ENCODE measurements around the gene DHX36.

The DHX36 gene

DNA sequence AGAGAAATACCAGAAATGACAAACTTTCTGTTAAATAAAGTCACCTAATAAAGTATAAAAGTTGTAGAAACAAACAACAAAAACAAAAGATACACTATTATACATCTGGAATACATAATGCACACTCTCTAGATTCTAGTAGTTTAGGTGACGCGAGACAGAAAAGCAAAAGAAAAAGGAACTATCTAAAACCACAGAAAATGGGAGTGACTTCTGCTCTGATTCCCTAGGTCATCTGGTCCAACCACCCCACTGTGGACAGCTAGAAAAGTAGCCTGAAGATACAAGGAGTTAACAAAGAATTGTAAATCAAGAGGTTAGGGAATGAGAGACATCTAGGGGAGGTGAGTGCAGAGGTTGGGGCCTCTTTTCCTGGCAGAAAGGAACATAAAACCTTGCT lies 39.1 kb downstream of the DHX36 start:
- DNase-seq (ENCODE audit: low read depth, low spot score), result no peak

GRCh38 chr3:154280161-154280560 lies 44.1 kb downstream of the DHX36 start:
- DNase-seq (ENCODE audit: low read depth, low spot score), result no peak

GRCh38 chr3:154275965-154276364 lies 48.3 kb downstream of the DHX36 start:
- DNase-seq (ENCODE audit: low read depth, low spot score), result no peak

- no peak for DNase-seq (ENCODE audit: low read depth, low spot score)
Observed at GRCh38 chr3:154275292-154275691, 49.0 kb downstream of the DHX36 start.

DNA sequence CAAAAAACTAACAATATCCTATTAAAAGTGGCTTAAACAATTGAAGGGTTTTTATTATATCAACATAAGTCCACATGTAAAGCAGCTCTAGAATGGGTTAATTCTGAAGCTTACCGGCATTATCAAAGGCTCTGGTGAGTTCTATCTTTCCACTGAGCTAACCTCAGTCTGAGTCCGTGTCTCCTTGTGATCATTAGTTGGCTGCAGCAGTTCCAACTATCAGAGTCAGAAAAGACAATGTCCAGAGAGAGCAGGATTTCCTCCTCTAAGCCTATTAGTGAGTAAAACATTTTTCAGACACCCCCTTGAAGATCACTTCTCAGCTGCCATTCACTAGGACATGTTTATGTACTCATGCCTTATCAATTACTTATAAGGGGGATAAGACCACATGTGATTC lies 49.9 kb downstream of the DHX36 start:
- no peak for DNase-seq (ENCODE audit: low read depth, low spot score)

DNA sequence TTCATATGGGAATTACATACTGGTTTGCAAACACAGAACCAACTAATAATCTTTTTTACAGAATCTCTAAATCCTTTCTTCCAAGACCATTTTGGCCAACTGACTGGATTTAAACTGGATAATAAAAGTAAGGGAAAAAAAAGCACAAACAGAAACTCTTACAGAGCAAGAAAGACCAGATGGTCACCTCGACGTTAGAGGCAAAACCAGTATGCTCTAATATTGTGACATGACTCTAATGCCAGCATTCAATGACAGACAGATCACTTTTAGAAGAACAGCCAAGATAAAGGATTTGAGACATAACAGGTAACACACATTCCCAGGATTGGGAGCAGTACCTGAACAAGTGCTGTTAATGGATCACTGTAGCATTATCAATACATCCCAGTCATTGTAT lies 50.9 kb downstream of the DHX36 start:
- DNase-seq (ENCODE audit: low read depth, low spot score), result no peak

DNA sequence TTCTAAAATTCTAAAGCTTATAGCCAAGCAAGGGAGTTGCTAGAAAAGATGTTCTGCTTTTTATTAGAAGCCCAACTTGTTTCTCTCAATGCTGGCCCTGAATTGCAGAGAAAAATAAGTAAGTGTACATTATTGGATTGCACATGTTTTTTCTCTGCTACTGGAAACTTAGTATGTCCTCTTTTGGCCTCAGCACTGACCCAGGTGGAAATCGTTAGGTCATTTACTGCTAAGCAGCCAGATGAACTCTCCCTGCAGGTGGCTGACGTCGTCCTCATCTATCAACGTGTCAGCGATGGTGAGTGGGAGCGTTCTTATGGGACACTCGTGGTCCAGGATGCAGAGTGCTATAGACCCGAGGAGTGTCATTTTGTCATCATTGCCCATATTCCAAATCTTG lies 69.8 kb downstream of the DHX36 start:
- DNase-seq (ENCODE audit: low read depth, low spot score), result no peak

DNA sequence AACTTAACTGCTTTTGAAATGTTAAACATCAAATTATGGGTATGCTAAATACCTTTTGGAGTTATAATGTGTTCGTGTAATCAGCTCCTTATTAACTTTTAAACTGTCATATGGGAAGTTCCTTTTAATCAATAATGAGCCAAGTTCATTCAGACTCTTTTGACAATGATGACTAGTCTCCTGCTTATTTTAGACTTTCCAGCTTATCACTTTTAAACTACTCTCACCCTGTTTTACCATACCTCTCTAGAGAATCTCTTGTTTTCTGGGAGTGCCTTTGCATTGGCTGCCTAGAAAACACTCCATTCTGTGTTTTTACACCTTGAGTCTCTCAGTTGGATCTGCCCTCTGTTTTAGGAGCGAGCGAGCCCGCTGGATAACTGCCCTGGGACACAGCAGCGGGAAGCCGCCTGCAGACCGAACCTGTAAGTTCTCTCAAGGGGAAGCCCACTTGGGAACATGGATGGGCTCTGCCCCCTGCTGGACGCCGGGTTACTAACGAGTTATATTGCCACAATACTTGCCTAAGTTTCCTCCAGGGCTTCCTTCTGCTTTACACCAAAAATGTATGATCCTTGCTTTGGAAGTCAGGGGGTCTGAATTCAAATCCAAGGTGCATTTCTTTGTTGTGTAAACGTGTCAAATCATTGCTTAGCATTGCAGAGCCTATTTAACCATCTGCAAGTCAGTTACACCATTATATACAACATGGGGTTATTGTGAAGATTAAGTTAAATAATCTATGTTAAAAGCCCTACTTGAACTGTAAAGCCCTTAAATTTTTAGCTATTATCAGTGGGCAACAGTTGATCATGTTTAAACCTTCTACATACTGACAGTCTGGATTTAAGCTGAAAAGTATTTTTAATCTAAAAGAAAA lies 71.3 kb downstream of the DHX36 start:
- peak; percentile 92 for DNase-seq (ENCODE audit: low read depth, low spot score)

DNA sequence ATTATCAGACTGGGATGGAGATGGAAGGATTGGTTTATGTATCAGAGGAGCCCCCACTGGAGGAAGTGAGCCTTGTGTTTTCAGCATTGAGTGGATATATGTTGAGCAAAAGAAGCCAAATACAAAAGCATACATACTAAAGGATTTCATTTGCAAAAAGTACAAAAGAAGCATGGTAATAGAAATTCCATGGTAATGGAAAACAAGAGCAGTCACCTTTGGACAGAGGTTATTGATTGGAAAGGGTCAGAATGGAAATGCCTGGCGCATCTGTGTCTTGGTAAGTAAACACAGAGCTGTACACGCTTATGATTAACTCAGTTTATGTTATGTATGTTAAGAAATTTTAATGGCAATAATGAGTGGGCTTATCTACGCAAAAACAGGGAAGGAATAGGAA lies 72.7 kb downstream of the DHX36 start:
- DNase-seq (ENCODE audit: low read depth, low spot score), result no peak

GRCh38 chr3:154250291-154250690 lies 74.0 kb downstream of the DHX36 start:
- DNase-seq (ENCODE audit: low read depth, low spot score), result peak; percentile 37

GRCh38 chr3:154247806-154248415 lies 76.4 kb downstream of the DHX36 start:
- DNase-seq (ENCODE audit: low read depth, low spot score), result no peak

DNA sequence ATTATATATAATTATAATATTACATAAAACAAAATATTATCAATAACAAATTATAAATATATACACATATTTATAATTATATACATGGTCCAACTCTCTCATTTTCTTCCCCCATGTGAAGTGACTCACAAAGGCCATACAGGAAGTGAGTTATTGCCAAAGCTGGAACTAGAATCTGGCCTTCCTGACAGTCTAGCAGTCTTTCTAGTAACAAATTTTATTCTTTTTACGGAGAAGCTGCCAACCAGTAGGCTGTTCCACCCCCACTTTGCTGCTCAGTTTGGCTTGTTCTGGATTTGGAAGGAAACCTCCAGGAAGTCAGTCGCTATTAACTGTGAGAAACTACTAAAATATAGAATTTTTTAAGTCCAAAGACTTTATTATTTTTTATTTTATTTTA lies 79.6 kb downstream of the DHX36 start:
- no peak for DNase-seq (ENCODE audit: low read depth, low spot score)

DNA sequence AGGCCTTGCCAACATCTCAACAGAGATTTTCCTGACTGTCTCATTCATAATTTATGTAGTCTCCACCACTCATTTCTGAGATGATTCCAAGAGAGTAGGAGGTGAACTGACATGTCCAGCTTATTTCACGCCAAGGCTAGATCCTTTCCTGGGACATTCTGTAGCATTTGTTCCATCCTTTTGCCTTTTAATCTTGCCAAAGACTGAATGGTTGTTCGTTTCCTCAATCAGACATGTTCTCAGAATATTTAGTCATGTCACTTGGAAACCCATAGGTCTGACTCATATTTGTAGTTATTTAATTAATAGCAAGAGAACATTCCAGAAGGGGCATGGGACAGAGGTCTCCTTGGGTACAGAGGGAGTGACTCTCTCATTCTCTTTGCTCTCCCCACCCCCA lies 80.9 kb downstream of the DHX36 start:
- DNase-seq (ENCODE audit: low read depth, low spot score), result no peak

DNA sequence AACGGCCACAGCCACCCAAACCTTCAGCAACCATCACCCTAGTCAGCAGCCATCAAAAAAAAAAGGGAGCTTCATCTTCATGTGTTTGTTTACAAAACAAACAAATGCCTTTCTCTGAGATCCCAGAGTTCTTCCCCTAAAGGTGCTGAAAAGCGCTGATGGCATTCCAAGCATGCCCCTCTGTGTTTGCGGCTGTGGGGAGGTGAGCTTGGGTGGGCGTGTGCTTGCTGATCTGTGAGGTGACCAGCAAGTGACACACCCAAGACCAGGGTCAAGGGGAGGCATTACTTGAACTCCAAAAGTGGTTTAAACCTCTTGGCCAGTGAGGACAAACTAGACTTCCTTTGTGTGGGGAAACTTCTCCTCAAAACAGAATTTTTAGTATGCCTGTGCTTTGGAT lies 81.5 kb downstream of the DHX36 start:
- peak; percentile 90 for DNase-seq (ENCODE audit: low read depth, low spot score)

- peak; percentile 38 for DNase-seq (ENCODE audit: low read depth, low spot score)
Observed at GRCh38 chr3:154241496-154241895, 82.8 kb downstream of the DHX36 start.

DNA sequence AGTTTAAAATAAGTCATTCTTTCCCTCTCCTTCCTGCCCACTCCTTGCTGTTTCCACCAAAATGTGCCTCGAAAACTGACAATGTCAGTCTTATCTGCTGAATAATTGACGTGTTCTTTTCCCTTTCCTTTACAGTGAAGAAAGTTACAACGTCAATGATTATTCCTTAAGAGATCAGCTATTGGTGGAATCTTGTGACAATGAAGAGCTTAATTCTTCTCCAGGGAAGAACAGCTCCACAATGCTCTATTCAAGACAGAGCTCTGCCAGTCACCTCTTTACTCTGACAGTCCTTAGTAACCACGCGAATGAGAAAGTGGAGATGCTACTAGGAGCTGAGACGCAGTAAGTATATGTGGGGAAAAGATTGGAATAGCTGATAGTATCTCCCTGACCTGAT lies 84.1 kb downstream of the DHX36 start:
- DNase-seq (ENCODE audit: low read depth, low spot score), result no peak

DNA sequence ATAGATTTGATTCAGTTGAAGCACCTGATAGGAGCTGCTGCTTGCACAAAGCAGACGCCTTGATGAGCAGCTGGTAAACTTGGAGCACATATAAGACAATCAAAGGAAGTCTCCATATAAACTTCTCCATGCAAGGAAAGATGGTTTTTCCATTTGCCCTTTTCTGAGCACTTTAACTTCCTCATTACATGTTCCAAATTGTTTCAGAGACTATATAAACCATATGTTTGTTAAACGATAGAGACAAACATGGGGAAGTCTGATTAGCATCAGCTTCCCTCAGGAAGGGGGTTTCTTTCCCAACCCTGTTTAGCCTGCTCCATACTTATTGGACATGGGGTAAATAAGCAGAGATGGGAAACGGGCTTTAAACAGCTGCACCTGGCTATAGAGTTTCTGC lies 88.0 kb downstream of the DHX36 start:
- DNase-seq (ENCODE audit: low read depth, low spot score), result no peak

DNA sequence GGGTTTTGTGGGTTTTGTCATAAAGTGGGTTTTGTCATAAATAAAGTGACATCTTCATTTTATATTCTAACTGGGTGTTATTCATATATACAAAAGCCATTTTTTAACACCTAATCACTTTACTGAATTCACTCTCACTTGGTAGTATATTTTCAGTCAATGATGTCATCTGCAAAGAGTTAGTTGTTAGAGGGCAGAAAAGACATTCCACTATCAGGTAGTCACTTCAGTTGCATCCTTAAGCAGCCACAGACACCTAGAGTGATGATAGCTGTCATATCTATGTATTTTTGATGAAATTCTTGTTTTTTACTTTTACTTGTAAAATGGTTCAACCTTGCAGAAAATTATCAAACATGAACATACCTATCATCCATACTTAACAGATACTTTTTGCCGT lies 89.0 kb downstream of the DHX36 start:
- DNase-seq (ENCODE audit: low read depth, low spot score), result no peak

DNA sequence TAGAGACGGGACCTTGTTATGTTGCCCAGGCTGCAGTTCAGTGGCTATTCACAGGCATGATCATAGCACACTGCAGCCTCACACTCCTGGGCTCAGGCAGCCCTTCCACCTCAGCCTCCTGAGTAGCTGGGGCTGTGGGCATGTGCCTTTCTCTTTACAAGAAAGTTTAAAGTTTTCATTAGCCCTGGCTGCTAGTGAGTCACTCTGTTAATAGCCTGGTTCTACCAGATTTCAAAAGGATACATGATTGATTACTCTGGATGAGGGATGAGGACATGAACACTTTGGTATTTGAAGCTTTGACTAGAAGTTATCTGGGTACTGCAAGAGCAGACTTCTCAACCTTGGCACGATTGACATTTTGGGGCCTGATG lies 95.1 kb downstream of the DHX36 start:
- peak; percentile 14 for DNase-seq (ENCODE audit: low read depth, low spot score)

GRCh38 chr3:154228561-154229216 lies 95.6 kb downstream of the DHX36 start:
- DNase-seq (ENCODE audit: low read depth, low spot score), result peak; percentile 34

GRCh38 chr3:154227531-154227930 lies 96.8 kb downstream of the DHX36 start:
- no peak for DNase-seq (ENCODE audit: low read depth, low spot score)

DNA sequence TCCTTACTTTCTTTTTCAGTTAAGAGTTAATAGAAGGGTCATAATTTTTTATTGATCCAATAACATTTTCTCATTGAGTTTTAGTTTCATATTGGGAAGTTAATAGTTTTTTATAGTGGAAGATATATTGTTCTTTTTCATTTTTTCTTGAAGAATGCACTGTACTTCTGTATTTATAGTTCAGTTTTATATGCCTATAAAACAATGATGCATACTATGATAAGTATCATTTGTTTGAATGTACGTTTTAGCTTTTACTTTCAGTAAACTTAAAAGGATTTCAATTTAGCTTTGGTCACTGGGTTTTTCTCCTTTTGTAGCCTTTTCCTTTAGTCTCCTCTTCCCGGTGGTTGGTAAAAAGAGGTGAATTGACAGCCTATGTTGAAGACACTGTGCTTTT lies 98.8 kb downstream of the DHX36 start:
- no peak for DNase-seq (ENCODE audit: low read depth, low spot score)

GRCh38 chr3:154224866-154225265 lies 99.4 kb downstream of the DHX36 start:
- DNase-seq (ENCODE audit: low read depth, low spot score), result no peak

Data from ELF-1 (cell line).